GM18507 (cell line): ENCODE measurements around the gene UBE2R2.
"Not testable (repeated sequence)": the region's sequence is repeated elsewhere in the genome, so short reads cannot be mapped to it uniquely, and the experiment has no call there.

Source experiments
- DNase-seq: peaks from one replicate; pipeline ENCODE4 v3.0.0; 2011; ENCODE audit warnings: low read depth; ENCODE audit not compliant: insufficient read length; ENCODE audit errors: extremely low spot score
- FAIRE-seq: peaks from 2 replicates; lab custom pipeline; 2011; peaks lifted over from hg19 to GRCh38; lab: Jason Lieb, UNC

The UBE2R2 gene, protein sequence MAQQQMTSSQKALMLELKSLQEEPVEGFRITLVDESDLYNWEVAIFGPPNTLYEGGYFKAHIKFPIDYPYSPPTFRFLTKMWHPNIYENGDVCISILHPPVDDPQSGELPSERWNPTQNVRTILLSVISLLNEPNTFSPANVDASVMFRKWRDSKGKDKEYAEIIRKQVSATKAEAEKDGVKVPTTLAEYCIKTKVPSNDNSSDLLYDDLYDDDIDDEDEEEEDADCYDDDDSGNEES

DNA sequence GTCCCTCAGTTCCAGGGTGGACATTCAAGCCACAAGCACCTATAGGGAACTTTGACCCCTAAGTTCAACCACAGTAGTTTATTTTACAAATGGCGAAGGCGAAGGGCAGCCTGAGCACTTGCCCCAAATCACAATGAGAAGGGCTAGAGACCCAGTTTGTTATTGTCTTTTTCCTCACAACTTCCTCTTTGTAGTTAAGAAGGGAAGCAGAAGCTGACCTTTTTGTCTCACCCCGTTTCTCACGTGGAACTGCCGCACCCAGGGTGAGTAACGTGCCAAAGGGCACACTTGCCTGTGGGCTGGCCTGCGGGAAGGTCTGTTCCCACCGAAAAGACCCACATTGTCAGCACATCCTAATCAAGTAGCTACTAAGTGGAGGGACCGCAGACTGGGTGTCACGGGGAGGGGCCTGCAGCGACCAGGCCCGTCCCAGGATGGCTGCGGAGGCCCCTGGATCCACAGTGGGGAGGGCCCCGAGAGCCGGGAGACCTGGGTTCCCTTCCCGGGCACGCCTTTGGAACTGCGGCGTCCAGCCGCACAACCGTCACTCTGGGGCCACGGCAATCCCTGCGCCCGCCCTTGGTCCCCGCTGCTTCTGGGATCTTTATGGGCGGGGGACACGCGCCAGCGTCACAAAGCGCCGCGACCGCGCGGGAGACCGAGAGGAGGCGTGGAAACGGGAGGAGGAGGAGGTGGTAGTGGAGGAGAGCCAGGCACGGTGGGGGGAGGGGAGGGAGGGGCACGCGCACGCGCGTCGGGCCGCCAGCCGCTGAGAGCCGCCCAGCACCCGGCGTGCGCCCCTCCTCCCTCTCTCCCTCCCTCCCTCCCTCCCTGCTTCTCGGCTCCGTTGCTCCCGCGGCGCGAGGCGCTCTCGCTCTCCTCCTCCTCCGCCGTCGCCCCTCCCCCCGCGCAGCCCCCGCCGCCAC is at the start of gene UBE2R2:
Gene UBE2R2, plus strand, starts transcription at position 834 of the 926 bp plus-strand sequence. CDS start 598 bp downstream, outside the sequence.
- FAIRE-seq (peak; percentile 87), DNase-seq (peak; percentile 98)

DNA sequence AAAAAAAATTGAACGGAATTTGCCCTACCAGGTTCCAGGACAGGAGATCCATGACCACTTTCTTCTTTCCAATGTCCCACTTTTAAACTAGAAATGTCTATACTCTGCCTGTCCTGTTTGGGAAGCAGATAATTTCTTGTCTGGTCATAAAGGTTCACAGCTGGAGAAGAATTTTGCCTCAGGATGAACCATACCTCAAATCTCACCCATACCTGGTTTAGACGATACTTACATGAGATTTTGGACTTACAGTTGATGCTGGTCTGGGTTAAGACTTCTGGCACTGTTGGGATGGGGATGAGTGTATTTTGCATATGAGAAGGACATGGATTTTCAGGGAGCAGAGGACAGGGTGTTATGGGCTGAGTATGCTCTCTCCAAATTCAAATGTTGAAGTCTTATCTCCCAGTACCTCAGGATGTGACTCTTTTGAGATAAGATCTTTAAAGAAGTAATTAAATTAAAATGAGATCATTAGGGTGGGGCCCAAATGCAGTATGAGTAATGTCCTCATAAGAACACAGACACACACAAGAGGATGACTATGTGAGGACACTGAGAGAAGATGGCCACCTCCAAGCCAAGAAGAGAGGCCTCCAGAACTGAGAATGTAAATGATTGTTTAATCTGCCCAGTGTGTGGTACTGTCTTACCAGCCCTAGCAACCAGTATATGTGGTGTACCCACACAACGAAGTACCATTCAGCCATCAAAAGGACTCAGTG is 46.6 kb upstream of the UBE2R2 start:
- FAIRE-seq, DNase-seq: not testable (repeated sequence)

DNA sequence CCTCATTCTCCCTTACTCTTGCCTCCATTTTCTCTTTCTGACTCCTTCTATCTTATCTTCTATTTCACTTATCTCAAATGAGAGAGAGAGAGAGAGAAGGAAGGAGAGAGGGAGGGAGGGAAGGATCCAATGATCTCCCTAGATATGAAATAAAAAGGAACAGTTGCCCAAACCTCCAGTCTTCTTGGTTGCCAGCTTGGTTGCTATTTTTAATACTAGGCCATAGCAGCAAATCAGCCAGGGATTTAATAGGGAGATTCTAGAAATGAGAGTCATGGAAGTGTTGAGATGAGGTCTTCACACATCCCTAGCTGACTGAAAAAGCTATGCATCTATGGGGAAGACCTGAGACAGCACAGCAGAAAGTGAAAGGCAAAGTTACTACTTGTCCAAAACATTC is 43.8 kb upstream of the UBE2R2 start:
- not testable (repeated sequence) for FAIRE-seq

DNA sequence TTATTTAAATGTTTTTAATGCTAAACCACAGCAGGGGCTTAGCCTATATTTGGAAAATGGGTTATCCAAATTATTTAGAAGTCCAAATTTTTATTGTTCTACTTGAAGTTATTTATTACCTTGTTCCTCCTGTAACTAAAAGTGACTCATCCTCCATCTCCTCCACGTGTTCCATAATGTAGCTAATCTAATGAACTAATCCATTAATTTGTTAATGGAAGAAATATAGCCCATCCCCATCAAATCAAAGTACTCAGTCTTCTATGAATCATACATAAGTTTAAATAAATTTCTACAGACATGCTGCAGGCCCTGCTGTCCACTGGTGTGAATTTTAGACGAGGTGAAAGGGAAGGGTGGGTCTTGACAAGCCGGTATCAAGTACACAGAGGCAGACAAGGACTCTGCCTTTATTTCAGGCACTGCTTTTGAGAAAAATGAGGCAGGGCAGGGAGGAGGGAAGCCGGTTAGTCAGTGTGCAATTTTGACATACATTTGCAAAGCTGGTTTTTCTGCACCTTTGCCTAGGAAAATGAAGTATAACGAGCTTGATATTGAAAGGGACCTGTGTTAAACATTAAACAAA is 42.8 kb upstream of the UBE2R2 start:
- not testable (repeated sequence) for DNase-seq, FAIRE-seq

More for the DNA sequence above, 43.8 kb upstream of the UBE2R2 start:
- not testable (repeated sequence) for DNase-seq

DNA sequence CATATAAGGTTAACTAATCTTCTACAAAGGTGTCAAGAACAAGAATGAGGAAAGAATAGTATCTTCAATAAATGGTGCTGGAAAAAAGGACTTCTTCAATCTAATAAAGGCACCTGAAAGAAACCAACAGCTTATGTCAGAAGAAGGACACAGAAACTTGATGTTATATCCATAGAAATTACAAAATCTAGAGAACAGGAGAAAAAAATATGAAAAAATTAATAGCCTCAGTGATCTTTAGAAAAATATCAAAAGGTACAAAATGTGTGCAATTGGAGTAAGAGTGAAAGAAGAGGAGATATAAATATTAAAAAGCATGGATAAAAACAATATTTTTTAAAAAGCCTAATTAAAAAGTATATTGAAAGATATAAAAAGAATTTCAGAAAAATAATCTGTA is 40.4 kb upstream of the UBE2R2 start:
- FAIRE-seq (no peak), DNase-seq (no peak)

DNA sequence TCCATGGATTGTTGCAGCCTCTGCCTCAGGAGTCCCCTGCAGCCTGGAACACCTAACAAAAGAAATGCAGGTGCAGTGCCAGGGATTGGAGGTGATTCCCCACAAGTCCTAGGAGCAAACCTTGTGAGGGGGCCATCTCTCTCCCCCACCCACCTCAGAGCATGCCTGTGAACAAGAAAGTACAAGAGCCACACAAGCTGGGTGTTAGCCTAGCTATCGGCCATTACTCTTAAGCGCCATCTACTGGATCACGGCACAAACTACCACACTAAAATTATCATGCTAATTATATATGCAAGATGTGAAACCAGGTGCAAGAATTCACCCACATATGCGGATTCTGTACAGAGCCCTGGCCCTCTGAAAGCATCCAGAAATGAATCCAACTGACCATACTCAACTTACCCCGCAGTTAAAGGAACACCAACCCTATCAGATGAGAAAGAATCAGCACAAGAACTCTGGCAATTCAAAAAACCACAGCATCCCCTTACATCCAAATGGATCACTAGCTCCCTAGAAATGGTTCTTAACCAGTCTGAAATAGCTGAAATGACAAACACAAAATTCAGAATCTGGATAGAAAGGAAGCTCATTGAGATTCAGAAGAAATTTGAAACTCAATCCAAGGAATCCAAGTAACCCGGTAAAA is 38.1 kb upstream of the UBE2R2 start:
- peak; percentile 86 for FAIRE-seq
- DNase-seq = peak; percentile 17

DNA sequence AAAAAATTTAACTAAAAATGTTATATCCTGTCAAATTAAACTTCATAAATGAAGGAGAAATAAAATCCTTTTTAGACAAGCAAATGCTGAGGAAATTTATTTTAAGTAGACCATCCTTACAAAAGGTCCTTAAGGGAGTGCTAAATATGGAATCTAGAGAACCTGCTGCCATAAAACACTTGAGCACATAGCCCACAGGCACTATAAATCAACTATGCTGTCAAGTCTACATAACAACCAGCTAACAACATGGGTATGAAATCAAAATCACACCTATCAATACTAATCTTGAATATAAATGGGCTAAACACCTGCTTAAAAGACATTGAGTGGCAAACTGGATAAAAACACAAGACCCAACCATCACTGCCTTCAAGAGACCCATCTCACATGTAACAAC is 36.7 kb upstream of the UBE2R2 start:
- FAIRE-seq = no peak
- DNase-seq = no peak

DNA sequence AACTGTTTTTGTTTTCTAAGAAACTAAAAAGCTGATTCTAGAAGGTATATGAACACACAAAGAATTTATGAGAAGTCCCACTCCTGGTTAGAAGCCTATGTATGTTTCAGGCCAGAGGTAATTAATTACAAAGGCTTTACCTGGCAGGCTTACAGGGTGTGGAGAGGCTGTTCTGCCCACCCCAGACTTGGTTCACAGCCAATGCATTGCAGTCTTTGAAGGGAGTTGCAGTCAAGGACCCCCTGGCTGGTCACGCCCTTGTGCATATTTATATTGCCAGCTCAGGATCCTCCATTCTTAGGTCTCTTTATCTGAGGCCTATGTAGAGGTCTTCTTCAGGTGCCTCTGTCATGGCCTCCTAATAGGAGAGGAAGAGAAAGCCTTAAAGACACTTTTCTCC is 35.2 kb upstream of the UBE2R2 start:
- no peak for FAIRE-seq
- no peak for DNase-seq

DNA sequence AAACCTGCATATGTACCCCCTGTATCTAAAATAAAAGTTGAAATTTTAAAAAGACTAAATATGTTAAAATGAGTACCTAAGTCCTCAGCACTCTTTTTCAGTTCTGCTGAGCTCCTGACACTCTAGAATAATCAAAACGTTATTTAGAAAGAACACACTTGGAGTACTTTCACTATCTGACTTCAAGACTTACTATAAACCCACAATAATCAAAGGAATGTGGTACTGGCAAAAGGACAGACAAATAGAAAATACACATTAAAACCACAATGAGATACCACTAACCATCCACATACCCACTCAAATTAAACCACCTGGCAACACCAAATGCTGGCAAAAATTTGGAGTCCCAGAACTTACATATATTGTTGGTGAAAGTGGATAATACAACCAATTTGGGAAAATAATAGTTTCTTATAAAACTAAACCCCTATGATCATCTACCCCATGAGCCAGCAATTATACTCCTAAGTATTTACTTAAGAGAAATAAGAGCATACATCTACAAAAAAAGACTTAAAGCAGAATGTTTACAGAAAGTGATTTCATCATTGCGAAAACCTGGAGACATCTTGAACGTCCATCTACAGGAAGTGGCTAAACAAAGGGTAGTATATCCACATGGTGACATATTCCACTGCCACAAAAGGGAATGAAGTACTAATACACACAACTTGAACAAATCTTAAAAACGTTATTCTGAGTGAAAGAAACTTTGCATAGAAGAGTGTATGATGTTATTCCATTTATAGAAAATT is 34.4 kb upstream of the UBE2R2 start:
- FAIRE-seq = no peak

DNA sequence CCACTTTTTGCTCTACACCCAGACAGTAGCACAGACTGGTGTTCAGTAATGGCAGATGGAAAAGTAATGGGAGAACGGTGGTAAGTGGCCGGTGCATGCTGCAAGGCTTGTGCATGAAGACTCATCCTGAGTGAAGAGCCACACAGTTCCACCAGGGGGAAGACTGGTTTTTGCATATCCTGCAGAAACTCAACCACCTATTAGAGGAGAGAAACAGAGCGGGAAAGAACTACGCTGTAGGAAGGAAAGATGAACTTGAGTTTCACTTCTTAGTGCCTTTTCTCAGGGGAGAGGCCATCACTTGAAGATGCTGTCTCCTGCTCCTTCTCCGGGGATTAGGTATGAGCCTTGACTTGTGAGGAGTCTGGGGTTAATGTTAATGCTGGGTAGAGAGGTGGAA is 31.0 kb upstream of the UBE2R2 start:
- peak; percentile 64 for FAIRE-seq
- DNase-seq = no peak

More for the DNA sequence above, 34.4 kb upstream of the UBE2R2 start:
- no peak for DNase-seq

DNA sequence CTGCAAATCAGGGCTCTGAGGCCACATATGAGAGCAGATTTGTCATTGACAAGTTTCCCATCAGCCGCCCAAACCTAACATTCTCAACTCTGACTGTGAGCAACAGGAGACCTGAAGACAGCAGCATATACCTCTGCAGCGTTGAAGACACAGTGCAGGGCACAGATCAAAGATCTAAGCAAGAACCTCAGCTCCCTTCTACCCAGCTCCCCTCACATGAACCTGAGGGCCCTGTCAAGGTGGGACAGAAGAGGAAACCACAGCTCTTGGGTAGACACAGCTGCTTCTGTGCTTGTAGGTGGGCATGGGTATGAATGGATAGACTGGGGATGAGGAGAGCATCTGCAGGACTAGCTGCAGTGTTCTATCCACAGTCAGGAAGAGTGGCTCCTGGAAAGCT is 30.3 kb upstream of the UBE2R2 start:
- DNase-seq = no peak
- no peak for FAIRE-seq

DNA sequence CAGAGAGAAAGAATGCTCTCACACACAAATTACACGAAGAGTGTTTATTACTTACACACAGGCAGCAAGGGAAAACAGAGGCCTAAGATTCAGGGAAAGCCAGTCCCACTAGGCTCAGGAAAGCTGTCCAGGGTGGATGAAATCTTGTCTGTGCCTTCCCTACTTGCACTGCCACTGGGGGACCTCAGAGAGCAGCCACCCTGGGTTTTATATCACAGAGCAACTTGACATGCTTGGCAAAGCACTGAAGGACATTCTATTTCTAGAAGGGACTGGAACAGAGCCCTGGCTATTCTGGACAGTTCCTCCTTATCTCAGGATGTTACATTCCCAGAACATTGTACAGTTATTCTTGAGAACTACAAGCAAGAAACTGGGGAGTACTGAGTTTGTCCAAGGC is 29.1 kb upstream of the UBE2R2 start:
- FAIRE-seq (no peak), DNase-seq (no peak)

DNA sequence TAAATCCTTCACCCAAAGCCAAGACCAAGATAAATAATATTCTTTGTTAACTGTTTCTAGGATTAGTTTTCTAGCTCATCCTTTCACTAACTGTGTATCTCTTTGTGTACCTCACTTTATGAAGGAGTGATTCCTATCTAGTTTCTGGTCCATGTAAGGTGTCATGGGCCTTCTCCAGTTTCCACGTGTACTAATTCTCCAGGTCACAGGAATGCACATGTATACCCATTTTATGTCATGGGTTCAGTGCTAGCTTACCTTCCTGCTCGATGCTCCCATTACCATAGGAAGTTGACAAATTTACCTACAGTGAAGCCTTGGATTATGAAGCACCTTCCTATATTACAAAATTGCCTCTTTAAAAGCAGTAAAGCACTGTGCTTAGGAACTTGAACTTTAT is 27.5 kb upstream of the UBE2R2 start:
- not testable (repeated sequence) for FAIRE-seq, DNase-seq

DNA sequence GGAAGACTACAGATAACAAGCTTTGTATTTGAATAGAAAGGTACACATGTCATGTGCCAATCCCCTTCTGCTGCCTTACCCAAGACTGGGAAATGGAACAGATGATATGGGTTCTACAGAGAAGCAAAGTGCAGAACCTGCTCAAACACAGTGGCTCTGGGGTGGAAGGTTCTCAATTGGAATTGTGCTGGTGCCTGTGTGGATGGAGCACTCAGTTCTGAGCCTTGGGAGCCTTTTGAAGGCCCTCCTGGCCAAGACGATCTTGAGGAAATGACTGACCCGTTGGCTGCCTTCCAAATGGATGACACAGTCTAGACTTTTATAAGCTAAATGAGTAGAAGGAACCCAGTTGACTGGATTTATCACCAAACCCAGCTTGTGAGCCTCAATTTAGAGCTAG is 25.8 kb upstream of the UBE2R2 start:
- no peak for FAIRE-seq
- no peak for DNase-seq

DNA sequence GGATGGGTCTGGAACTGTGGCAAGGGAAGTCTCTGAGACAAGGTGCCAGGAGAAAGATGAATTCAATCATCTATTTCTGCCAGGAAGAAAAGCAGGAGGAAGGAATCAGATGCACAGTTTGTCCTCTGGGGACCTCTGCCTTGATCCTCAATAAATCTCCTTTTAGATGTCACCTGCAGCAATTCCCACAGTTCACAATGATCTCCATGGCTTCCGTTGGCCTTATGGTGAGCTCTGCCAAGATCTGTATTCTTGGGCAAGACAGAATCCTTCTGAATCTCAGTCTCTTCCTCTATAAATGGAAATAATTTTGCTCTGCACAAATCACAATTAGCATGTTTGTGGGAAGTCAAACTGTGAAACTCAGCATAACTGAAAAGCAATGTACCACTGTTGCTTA is 23.5 kb upstream of the UBE2R2 start:
- not testable (repeated sequence) for FAIRE-seq, DNase-seq

DNA sequence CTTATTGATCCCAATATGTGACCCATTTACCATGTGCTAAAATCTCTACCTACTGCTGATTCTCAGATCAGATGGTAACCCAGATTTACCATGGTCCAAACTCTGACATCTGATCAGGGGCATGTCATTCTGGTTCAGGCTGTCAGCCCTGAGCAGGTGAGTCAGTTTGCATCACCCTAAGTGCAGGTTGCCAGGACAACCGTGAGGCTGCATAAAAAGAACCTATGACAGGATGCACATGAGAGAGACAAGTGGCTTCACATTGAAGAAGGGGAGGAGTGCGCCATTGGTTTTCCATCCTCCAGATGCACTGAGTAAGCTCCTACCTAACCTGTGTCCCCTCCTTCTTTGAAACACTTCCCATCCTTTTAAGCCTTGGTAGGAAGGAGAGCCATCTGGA is 22.4 kb upstream of the UBE2R2 start:
- FAIRE-seq (no peak), DNase-seq (no peak)

DNA sequence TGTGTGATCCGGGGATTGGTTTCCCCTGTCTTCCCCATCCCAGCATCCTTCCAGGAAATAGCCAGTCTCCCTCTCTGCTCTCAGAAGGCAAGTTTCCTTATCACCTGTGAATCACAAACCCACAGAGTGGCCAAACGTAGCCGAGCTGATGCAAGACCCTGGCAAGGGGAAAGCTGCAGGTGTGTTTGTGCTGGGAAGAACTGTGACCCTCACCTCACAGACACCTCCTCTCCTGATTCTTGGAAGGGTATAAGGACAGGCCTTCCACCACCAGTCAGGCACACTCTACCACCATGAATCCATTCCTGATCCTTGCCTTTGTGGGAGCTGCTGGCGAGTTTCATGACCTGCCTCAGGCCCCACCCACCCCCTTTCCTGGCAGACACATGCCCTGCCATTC is 21.7 kb upstream of the UBE2R2 start, which contains the start of gene PRSS3:
Gene PRSS3, plus strand, starts transcription at position 281 of the 400 bp plus-strand sequence. Its CDS starts 13 bp downstream, at position 294.
- DNase-seq = no peak
- no peak for FAIRE-seq

DNA sequence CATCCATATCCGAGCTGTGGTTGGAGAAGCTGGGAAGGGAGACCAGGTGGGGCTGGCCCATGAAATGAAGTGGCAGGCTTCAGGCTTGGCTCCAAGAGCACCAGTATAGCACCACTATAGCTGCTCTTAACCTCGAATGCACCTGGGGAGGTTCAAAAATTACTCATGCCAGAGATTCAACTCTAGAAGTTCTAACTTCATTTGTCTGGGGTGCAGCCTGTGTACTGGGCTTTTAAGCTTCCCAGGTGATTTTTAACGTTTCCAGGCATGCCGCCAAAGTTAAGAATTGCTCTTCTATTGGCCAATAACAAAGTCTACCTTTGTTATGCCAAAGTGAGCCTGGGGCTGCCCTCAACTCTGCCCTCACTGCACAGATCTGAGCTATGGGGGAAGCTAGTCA is 21.1 kb upstream of the UBE2R2 start:
- DNase-seq = no peak

More for the DNA sequence above, 21.1 kb upstream of the UBE2R2 start:
- FAIRE-seq = no peak
